Measurements from ENCODE around the gene PIK3AP1.

- TF ChIP-seq NR2C1 (IDR thresholded peaks at IDR 0.05): no peak
- no peak for TF ChIP-seq JUND (IDR thresholded peaks at IDR 0.05; ENCODE audit: low read depth, low read length)
Observed at GRCh38 chr10:96673318-96674099, 46.8 kb downstream of the PIK3AP1 start.

Data from GM12878 (cell line).